Gastrocnemius medialis (tissue), 4 donors: ENCODE results near the gene PUM1.

ENCODE experiments used
- CTCF ChIP-seq, 5 experiments: fragments of 450-650 bp in 3 of 5; fragments of 200-600 bp in 2 of 5; sonication (generic) in 2 of 5; IDR thresholded peaks in 4 of 5; conservative IDR thresholded peaks in 1 of 5; 1 replicate in 4 of 5; 2 replicates in 1 of 5; pipeline ENCODE4 v1.5.1; 2016 to 2019; ENCODE audit warnings: antibody characterized with exemption in 5 of 5, mild to moderate bottlenecking in 3 of 5, moderate library complexity in 3 of 5
- POLR2A ChIP-seq, 2 donors: fragments of 450-650 bp; IDR thresholded peaks; one replicate each; pipeline ENCODE4 v1.6.1; 2017; ENCODE audit warnings: antibody characterized with exemption in 2 of 2, mild to moderate bottlenecking in 2 of 2, moderate library complexity in 2 of 2

GRCh38 chr1:30984165-30984889, 81.2 kb downstream of the PUM1 start:
- TF ChIP-seq CTCF (IDR thresholded peaks at IDR 0.05 in 4 of 5, conservative IDR thresholded peaks at IDR 0.05 in 1 of 5) (no peak), POLR2A (IDR thresholded peaks at IDR 0.05) (no peak)
